Pulmonary artery endothelial cell (primary cell): ENCODE data around the gene PIK3R6. TPM values are rescaled to one million over a fixed set of nuclear protein-coding genes. Genes with fewer than 3 reads are reported as not detected.

Experiments used
- DNase-seq: peaks from one replicate; pipeline ENCODE4 v3.0.0-alpha.2; 2011; ENCODE audit warnings: low read depth, low spot score
- total RNA-seq: library from RNA; depleted of rRNA; stranded (reverse); fragments of >200 nt; gene quantifications from 2 replicates; pipeline ENCODE4 v1.2.3, GENCODE V29; 2014

PIK3R6 gene
- total RNA-seq, 1 donor from 2014 or later: not detected

GRCh38 chr17:8855477-8856204 is 11.8 kb downstream of the PIK3R6 start:
- DNase-seq: no peak

- DNase-seq: no peak
Observed at GRCh38 chr17:8851600-8851999, 15.9 kb downstream of the PIK3R6 start.

GRCh38 chr17:8849311-8850041 is 18.0 kb downstream of the PIK3R6 start:
- no peak for DNase-seq

- DNase-seq: no peak
Observed at GRCh38 chr17:8847891-8848290, 19.6 kb downstream of the PIK3R6 start.

GRCh38 chr17:8846768-8847211 is 20.7 kb downstream of the PIK3R6 start:
- no peak for DNase-seq

GRCh38 chr17:8844229-8845218 is 22.9 kb downstream of the PIK3R6 start:
- no peak for DNase-seq

- DNase-seq: no peak
Observed at GRCh38 chr17:8843344-8843743, 24.1 kb downstream of the PIK3R6 start.

GRCh38 chr17:8841844-8842243 is 25.6 kb downstream of the PIK3R6 start:
- DNase-seq: no peak

GRCh38 chr17:8839410-8839935 is 28.0 kb downstream of the PIK3R6 start:
- DNase-seq: no peak

- no peak for DNase-seq
Observed at GRCh38 chr17:8838551-8839095, 28.9 kb downstream of the PIK3R6 start.

GRCh38 chr17:8837563-8838075 is 29.9 kb downstream of the PIK3R6 start:
- no peak for DNase-seq

GRCh38 chr17:8836821-8837562 is 30.5 kb downstream of the PIK3R6 start:
- no peak for DNase-seq

GRCh38 chr17:8835631-8836364 is 31.7 kb downstream of the PIK3R6 start:
- DNase-seq: no peak

- no peak for DNase-seq
Observed at GRCh38 chr17:8835106-8835505, 32.4 kb downstream of the PIK3R6 start.

GRCh38 chr17:8832711-8833352 is 34.6 kb downstream of the PIK3R6 start:
- DNase-seq: no peak

- DNase-seq: no peak
Observed at GRCh38 chr17:8831234-8831849, 36.1 kb downstream of the PIK3R6 start.

GRCh38 chr17:8830141-8830540 is 37.3 kb downstream of the PIK3R6 start:
- no peak for DNase-seq
